Activated naive CD4-positive, alpha-beta T cell treated with anti-CD3 and anti-CD28 coated beads, Interleukin-2, amount 50 U/mL, for 16 hours (primary cell): ENCODE measurements around the gene PAK1.
"Not testable (repeated sequence)": the region's sequence is repeated elsewhere in the genome, so short reads cannot be mapped to it uniquely, and the experiment has no call there.

Source experiments
- DNase-seq: peaks from one replicate; pipeline ENCODE4 v3.0.0-alpha.2; 2020

The PAK1 gene

GRCh38 chr11:77400775-77401449, 73.0 kb downstream of the PAK1 start:
- no peak for DNase-seq

GRCh38 chr11:77400271-77400670, 73.6 kb downstream of the PAK1 start:
- no peak for DNase-seq

- DNase-seq, result no peak
Observed at GRCh38 chr11:77397631-77398030, 76.3 kb downstream of the PAK1 start.

GRCh38 chr11:77396911-77397310, 77.0 kb downstream of the PAK1 start:
- no peak for DNase-seq

- no peak for DNase-seq
Observed at GRCh38 chr11:77396305-77396704, 77.6 kb downstream of the PAK1 start.

GRCh38 chr11:77395460-77396173, 78.3 kb downstream of the PAK1 start:
- no peak for DNase-seq

GRCh38 chr11:77392842-77393241, 81.1 kb downstream of the PAK1 start:
- no peak for DNase-seq

- no peak for DNase-seq
Observed at GRCh38 chr11:77387701-77388100, 86.2 kb downstream of the PAK1 start.

GRCh38 chr11:77386178-77386577, 87.7 kb downstream of the PAK1 start:
- DNase-seq, result no peak

GRCh38 chr11:77385255-77385771, 88.6 kb downstream of the PAK1 start:
- not testable (repeated sequence) for DNase-seq

GRCh38 chr11:77384571-77384970, 89.3 kb downstream of the PAK1 start:
- no peak for DNase-seq

- DNase-seq, result not testable (repeated sequence)
Observed at GRCh38 chr11:77383349-77383748, 90.5 kb downstream of the PAK1 start.

GRCh38 chr11:77381729-77382665, 91.9 kb downstream of the PAK1 start:
- DNase-seq, result no peak

- DNase-seq, result no peak
Observed at GRCh38 chr11:77379934-77380333, 94.0 kb downstream of the PAK1 start.

GRCh38 chr11:77379253-77379652, 94.6 kb downstream of the PAK1 start:
- no peak for DNase-seq

- no peak for DNase-seq
Observed at GRCh38 chr11:77377734-77378133, 96.2 kb downstream of the PAK1 start.

GRCh38 chr11:77375107-77375506, 98.8 kb downstream of the PAK1 start:
- DNase-seq, result no peak

GRCh38 chr11:77374611-77375031, 99.3 kb downstream of the PAK1 start:
- no peak for DNase-seq

- DNase-seq, result no peak
Observed at GRCh38 chr11:77374108-77374507, 99.8 kb downstream of the PAK1 start.

- no peak for DNase-seq
Observed at GRCh38 chr11:77372726-77373125, 101.2 kb downstream of the PAK1 start.

GRCh38 chr11:77371646-77372045, 102.2 kb downstream of the PAK1 start:
- no peak for DNase-seq

GRCh38 chr11:77370217-77370616, 103.7 kb downstream of the PAK1 start:
- no peak for DNase-seq

GRCh38 chr11:77361184-77361583, 112.7 kb downstream of the PAK1 start:
- no peak for DNase-seq
